Retinal pigment epithelial cell (primary cell): Measurements from ENCODE around the gene ZG16B.

ENCODE experiments used
- DNase-seq: peaks from one replicate; pipeline ENCODE4 v3.0.0-alpha.2; 2010; ENCODE audit warnings: low read depth
- H3K4me3 ChIP-seq: 2 replicates; pipeline ENCODE4 v1.5.1; 2011; ENCODE audit warnings: mild to moderate bottlenecking, low read length, control low read depth, moderate library complexity
- CTCF ChIP-seq: conservative IDR thresholded peaks from 2 replicates; pipeline ENCODE4 v1.5.1; 2011; ENCODE audit warnings: low read depth, low read length, control low read depth, inconsistent platforms

The ZG16B gene

GRCh38 chr16:2828876-2829430 lies 1.1 kb upstream of the ZG16B start:
- no peak overlapping the region for H3K4me3 ChIP-seq
- no peak for TF ChIP-seq CTCF
- no peak for DNase-seq

GRCh38 chr16:2830355-2830695 lies 222 bp downstream of the ZG16B start:
- TF ChIP-seq CTCF = no peak
- no peak for DNase-seq
- H3K4me3 ChIP-seq = no peak overlapping the region

GRCh38 chr16:2831203-2831602 lies 1.1 kb downstream of the ZG16B start:
- TF ChIP-seq CTCF = no peak
- H3K4me3 ChIP-seq = no peak overlapping the region
- DNase-seq = no peak

- TF ChIP-seq CTCF = no peak
- DNase-seq = no peak
- H3K4me3 ChIP-seq = no peak overlapping the region
Observed at GRCh38 chr16:2833776-2834175, 3.7 kb downstream of the ZG16B start.

GRCh38 chr16:2834968-2835367 lies 4.9 kb downstream of the ZG16B start:
- DNase-seq = no peak
- no peak for TF ChIP-seq CTCF
- H3K4me3 ChIP-seq = no peak overlapping the region

- peak; percentile 98 for DNase-seq
- H3K4me3 ChIP-seq = no peak overlapping the region
- TF ChIP-seq CTCF = no peak
Observed at GRCh38 chr16:2835638-2836493, 5.8 kb downstream of the ZG16B start.
